ENCODE measurements around the gene ITGA4. TPM values are rescaled to one million over a fixed set of nuclear protein-coding genes. Genes with fewer than 3 reads are reported as not detected.

ITGA4 gene
- total and polyA plus RNA-seq, 2 donors (not counting 1 experiment from before 2014, with no cell fraction given), result 44.6 to 57.5 TPM

- H3K4me2 ChIP-seq (ENCODE audit: extremely low read depth, insufficient read depth, low read length), result no peak overlapping the region
- H3K27me3 ChIP-seq (ENCODE audit: control insufficient read depth, insufficient read depth, low read length), result no peaks in the 10 kb centered on the region
- H3K27ac ChIP-seq (ENCODE audit: insufficient read depth, low read length), result no peak overlapping the region
- peaks cover 2% of the 10 kb centered on the region for H3K4me1 ChIP-seq (ENCODE audit: control insufficient read depth, extremely low read depth, insufficient read depth, low read length)
- no peak overlapping the region for H2AFZ ChIP-seq (ENCODE audit: low read length)
- H4K20me1 ChIP-seq (ENCODE audit: control insufficient read depth, extremely low read depth, insufficient read depth, low read length), result no peaks in the 10 kb centered on the region
- no peaks in the 10 kb centered on the region for H3K9me3 ChIP-seq (ENCODE audit: control insufficient read depth, insufficient read depth, low read depth, low read length)
- no peak overlapping the region for H3K4me3 ChIP-seq (replicated peaks in 1 of 4; ENCODE audit: control extremely low read depth in 1 of 4, insufficient read depth in 1 of 4, low read depth in 3 of 4, low read length in 4 of 4)
- H3K9ac ChIP-seq (ENCODE audit: insufficient read depth, low read length), result no peak overlapping the region
- no peaks in the 10 kb centered on the region for H3K79me2 ChIP-seq (ENCODE audit: control insufficient read depth, insufficient read depth, low read length)
- TF ChIP-seq CTCF (conservative IDR thresholded peaks at IDR 0.05 in 1 of 2, IDR thresholded peaks at IDR 0.05 in 1 of 2; ENCODE audit: low read depth in 1 of 2, low read length in 2 of 2) (peak; percentile 86 to 88), EZH2 (IDR thresholded peaks at IDR 0.05; ENCODE audit: low read length, missing control alignments) (no peak)
- DNase-seq (ENCODE audit: low read depth in 2 of 2), result peak; percentile 50 to 77
- H3K36me3 ChIP-seq (ENCODE audit: control insufficient read depth, insufficient read depth, low read length), result no peaks in the 10 kb centered on the region
Observed at GRCh38 chr2:181466661-181467576, 9.7 kb downstream of the ITGA4 start.

GRCh38 chr2:181467966-181468707, 11.0 kb downstream of the ITGA4 start:
- DNase-seq (ENCODE audit: low read depth in 2 of 2), result peak in 1 of 2 donors; percentile 8
- Histone ChIP-seq H2AFZ (ENCODE audit: low read length) (no peak overlapping the region), H3K9ac (ENCODE audit: insufficient read depth, low read length) (no peak overlapping the region), H3K4me1 (ENCODE audit: control insufficient read depth, extremely low read depth, insufficient read depth, low read length) (peaks cover 2% of the 10 kb centered on the region), H4K20me1 (ENCODE audit: control insufficient read depth, extremely low read depth, insufficient read depth, low read length) (no peaks in the 10 kb centered on the region), H3K79me2 (ENCODE audit: control insufficient read depth, insufficient read depth, low read length) (no peaks in the 10 kb centered on the region), H3K4me3 (replicated peaks in 1 of 4; ENCODE audit: control extremely low read depth in 1 of 4, insufficient read depth in 1 of 4, low read depth in 3 of 4, low read length in 4 of 4) (no peak overlapping the region), H3K4me2 (ENCODE audit: extremely low read depth, insufficient read depth, low read length) (no peak overlapping the region), H3K9me3 (ENCODE audit: control insufficient read depth, insufficient read depth, low read depth, low read length) (no peaks in the 10 kb centered on the region), H3K36me3 (ENCODE audit: control insufficient read depth, insufficient read depth, low read length) (no peaks in the 10 kb centered on the region), H3K27ac (ENCODE audit: insufficient read depth, low read length) (no peak overlapping the region), H3K27me3 (ENCODE audit: control insufficient read depth, insufficient read depth, low read length) (no peaks in the 10 kb centered on the region)
- no peak for TF ChIP-seq CTCF (conservative IDR thresholded peaks at IDR 0.05 in 1 of 2, IDR thresholded peaks at IDR 0.05 in 1 of 2; ENCODE audit: low read depth in 1 of 2, low read length in 2 of 2)
- no peak for TF ChIP-seq EZH2 (IDR thresholded peaks at IDR 0.05; ENCODE audit: low read length, missing control alignments)

- Histone ChIP-seq H3K4me3 (replicated peaks in 1 of 4; ENCODE audit: control extremely low read depth in 1 of 4, insufficient read depth in 1 of 4, low read depth in 3 of 4, low read length in 4 of 4) (no peak overlapping the region), H4K20me1 (ENCODE audit: control insufficient read depth, extremely low read depth, insufficient read depth, low read length) (no peaks in the 10 kb centered on the region), H3K4me2 (ENCODE audit: extremely low read depth, insufficient read depth, low read length) (no peak overlapping the region), H3K36me3 (ENCODE audit: control insufficient read depth, insufficient read depth, low read length) (no peaks in the 10 kb centered on the region), H3K4me1 (ENCODE audit: control insufficient read depth, extremely low read depth, insufficient read depth, low read length) (peaks cover 2% of the 10 kb centered on the region), H3K9ac (ENCODE audit: insufficient read depth, low read length) (no peak overlapping the region), H3K9me3 (ENCODE audit: control insufficient read depth, insufficient read depth, low read depth, low read length) (no peaks in the 10 kb centered on the region), H3K27ac (ENCODE audit: insufficient read depth, low read length) (no peak overlapping the region), H3K27me3 (ENCODE audit: control insufficient read depth, insufficient read depth, low read length) (no peaks in the 10 kb centered on the region), H3K79me2 (ENCODE audit: control insufficient read depth, insufficient read depth, low read length) (no peaks in the 10 kb centered on the region), H2AFZ (ENCODE audit: low read length) (no peak overlapping the region)
- DNase-seq (ENCODE audit: low read depth in 2 of 2), result peak in 1 of 2 donors; percentile 30
- TF ChIP-seq EZH2 (IDR thresholded peaks at IDR 0.05; ENCODE audit: low read length, missing control alignments), result no peak
Observed at GRCh38 chr2:181468811-181469210, 11.6 kb downstream of the ITGA4 start.

Measured in fibroblast of lung (primary cell).